GM13977 (cell line): ENCODE measurements around the gene EPM2A.

Source experiments
- DNase-seq: peaks from one replicate; pipeline ENCODE4 v3.0.0; 2012; ENCODE audit warnings: low spot score
- in situ Hi-C: fragments of 300-500 bp; cut with MboI; formaldehyde crosslinking; loops from one replicate; pipeline ENCODE4 v1.12.0; 2022; ENCODE audit warnings: low sequenced_read_pairs, low pct_unique_long_range_greater_than_20kb, mixed read lengths, inconsistent platforms; ENCODE audit not compliant: unreplicated experiment
- TF ChIP-seq, protein P1 (sequence below): IDR thresholded peaks from 2 replicates; pipeline ENCODE4 v1.5.1; 2012; ENCODE audit warnings: mild to moderate bottlenecking, control low read depth; ENCODE audit not compliant: insufficient read depth; ENCODE audit errors: extremely low read depth, missing control alignments

EPM2A gene

DNA sequence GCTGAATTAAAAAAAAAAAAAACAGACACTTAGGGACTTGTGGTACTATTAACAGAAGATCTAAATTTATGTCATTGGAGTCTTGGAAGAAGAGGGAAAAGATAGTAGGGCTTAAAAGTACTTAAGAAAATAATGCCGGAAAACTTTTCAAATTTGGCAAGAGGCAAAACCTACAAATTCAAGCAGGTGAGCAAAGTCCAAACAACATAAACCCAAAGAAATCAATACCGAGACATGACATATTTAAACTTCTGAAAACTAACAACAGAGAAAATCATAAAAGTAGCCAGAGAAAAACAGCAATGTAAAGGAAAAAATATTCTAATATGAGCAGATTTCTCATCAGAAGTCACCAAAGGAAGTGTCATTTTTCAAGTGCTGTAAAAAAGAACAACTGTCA, 44.4 kb downstream of the EPM2A start:
- no peak for DNase-seq
- in situ Hi-C loops, result no loop called here
- TF ChIP-seq, protein P1, sequence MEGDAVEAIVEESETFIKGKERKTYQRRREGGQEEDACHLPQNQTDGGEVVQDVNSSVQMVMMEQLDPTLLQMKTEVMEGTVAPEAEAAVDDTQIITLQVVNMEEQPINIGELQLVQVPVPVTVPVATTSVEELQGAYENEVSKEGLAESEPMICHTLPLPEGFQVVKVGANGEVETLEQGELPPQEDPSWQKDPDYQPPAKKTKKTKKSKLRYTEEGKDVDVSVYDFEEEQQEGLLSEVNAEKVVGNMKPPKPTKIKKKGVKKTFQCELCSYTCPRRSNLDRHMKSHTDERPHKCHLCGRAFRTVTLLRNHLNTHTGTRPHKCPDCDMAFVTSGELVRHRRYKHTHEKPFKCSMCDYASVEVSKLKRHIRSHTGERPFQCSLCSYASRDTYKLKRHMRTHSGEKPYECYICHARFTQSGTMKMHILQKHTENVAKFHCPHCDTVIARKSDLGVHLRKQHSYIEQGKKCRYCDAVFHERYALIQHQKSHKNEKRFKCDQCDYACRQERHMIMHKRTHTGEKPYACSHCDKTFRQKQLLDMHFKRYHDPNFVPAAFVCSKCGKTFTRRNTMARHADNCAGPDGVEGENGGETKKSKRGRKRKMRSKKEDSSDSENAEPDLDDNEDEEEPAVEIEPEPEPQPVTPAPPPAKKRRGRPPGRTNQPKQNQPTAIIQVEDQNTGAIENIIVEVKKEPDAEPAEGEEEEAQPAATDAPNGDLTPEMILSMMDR, result no peak

DNA sequence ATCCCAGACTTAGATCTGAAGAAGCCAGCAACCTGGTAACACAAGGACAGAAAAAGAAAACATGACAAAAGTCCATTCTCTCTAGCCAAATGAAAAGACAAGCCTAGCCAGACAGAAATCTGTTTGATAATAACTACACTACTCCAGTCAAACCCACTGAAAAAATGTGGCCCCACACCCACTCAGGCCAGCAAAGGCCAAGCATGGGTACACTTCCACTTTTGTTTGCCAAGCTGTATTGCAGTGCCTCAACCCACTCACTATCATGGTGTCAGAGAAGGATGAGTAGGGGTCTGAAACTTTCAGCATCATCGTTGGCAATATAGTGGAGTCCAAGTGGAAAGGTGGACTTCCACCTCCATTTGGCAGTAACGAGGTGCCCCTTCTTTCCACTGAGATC, 45.8 kb downstream of the EPM2A start:
- in situ Hi-C loops, result no loop called here
- no peak for DNase-seq
- TF ChIP-seq, protein P1, result no peak

DNA sequence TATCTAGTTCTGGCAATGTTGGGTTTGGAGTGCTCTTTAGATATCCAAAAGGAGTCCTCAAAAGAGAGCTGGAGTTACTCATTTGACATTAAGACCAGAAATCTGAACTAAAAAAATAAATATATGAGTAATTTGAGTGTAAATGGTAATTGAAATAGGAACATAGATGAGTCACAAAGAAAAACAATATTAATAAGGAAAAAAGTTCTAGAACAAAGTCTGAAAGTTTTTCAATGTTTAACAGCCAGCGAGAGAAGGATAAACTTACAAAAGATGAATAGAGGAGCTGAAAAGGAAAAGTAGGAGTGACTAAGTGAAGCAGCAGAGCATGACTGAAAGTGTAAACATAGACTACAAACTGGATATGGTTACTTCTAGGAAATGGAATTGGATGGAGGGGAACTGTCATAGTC, 46.8 kb downstream of the EPM2A start:
- TF ChIP-seq, protein P1, result no peak
- DNase-seq, result no peak
- in situ Hi-C loops, result no loop called here

DNA sequence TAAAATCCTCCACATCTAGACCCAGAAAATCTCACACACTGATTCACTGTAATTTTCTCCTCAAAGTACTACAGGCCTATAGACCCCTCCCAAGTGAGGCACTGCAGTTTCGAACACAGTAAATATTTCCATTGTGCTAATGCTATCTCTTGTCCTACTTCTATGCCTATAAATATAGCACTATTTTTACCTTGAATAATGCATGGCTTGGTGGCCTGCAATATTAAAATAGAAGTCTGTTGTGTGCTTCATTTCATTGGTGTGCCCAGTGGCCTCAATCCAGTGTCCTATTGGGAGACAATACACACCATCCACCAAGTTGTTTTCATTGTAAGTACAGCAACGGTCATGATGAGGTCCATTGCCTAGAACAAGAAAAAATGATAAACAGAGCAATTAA, 49.4 kb downstream of the EPM2A start:
- DNase-seq, result no peak
- in situ Hi-C loops, result no loop called here
- TF ChIP-seq, protein P1, result no peak

DNA sequence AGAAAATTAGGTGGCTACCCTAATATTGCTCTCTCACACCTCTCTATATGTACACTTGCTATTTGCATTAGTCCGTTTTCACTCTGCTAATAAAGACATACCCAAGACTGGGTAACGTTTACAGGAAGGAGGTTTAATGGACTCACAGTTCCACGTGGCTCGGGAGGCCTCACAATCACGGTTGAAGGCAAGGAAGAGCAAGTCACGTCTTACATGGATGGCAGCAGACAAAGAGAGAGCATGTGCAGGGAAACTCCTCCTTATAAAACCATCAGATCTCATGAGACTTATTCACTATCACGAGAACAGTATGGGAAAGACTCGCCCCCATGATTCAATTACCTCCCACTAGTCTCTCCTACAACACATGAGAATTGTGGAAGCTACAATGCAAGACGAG, 53.4 kb downstream of the EPM2A start:
- DNase-seq, result no peak
- TF ChIP-seq, protein P1, result no peak
- in situ Hi-C loops, result no loop called here

DNA sequence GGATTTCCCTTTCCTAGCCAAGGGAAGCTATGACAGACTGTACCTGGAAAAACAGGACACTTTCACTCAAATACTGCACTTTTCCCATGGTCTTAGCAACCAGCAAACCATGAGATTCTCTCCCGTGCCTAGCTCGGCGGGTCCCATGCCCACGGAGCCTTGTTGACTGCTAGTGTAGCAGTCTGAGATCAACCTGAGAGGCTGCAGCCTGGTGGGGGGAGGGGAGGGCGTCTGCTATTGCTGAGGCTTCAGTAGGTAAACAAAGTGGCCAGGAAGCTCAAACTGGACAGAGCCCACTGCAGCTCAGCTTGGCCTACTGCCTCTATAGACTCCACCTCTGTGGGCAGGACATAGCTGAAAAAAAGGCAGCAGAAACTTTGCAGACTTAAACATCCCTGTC, 61.8 kb downstream of the EPM2A start:
- TF ChIP-seq, protein P1, result no peak
- no peak for DNase-seq
- in situ Hi-C loops, result no loop called here

DNA sequence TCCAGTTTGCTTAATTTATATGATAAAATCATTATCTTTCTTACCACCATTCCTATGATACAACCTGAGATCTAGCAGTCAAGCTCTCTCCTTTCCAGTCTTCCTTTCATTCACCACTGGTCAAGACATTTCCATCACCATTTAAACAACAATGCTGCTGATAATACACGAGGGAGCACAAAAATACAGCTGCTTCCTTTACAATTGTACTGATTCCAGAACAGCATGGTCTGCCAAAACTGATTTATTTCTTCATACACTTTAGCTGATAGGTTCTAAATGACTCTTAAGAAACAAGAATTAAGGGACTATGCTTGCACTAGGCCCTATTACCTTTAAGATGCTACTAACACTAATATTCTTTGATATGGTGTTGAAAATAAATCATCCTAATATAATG, 65.0 kb downstream of the EPM2A start:
- in situ Hi-C loops, result no loop called here
- TF ChIP-seq, protein P1, result no peak
- DNase-seq, result no peak
